ENCODE measurements around the gene ATP13A3.

DNA sequence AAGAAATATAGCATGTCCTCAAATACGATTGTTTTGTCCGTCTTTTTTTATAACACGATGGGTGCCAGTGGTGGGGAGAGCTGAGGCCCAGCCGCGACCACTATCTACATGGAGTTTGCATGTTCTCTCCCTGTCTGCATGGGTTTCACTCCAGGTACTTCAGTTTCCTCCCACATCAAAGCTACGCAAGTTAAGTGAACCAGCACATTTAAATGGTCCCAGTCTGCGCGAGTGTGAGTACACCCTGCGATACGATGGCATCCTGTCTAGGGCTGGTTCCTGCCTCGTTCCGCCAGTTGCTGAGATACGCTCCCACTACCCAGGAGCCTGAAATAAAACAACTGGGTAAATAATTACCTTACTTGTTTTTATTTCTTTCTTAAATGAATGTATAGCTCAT lies 40.6 kb downstream of the ATP13A3 start:
- TF ChIP-seq, protein P1, sequence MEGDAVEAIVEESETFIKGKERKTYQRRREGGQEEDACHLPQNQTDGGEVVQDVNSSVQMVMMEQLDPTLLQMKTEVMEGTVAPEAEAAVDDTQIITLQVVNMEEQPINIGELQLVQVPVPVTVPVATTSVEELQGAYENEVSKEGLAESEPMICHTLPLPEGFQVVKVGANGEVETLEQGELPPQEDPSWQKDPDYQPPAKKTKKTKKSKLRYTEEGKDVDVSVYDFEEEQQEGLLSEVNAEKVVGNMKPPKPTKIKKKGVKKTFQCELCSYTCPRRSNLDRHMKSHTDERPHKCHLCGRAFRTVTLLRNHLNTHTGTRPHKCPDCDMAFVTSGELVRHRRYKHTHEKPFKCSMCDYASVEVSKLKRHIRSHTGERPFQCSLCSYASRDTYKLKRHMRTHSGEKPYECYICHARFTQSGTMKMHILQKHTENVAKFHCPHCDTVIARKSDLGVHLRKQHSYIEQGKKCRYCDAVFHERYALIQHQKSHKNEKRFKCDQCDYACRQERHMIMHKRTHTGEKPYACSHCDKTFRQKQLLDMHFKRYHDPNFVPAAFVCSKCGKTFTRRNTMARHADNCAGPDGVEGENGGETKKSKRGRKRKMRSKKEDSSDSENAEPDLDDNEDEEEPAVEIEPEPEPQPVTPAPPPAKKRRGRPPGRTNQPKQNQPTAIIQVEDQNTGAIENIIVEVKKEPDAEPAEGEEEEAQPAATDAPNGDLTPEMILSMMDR (IDR thresholded peaks at IDR 0.05), result no peak
- no peak for TF ChIP-seq EP300 (IDR thresholded peaks at IDR 0.05; ENCODE audit: low read depth)
- no peak for TF ChIP-seq POLR2A (IDR thresholded peaks at IDR 0.05)
- no peak for TF ChIP-seq POLR2AphosphoS5 (IDR thresholded peaks at IDR 0.05)

Measured in transverse colon (tissue), 4 donors.